GM15510 (cell line): ENCODE measurements around the gene TMEM219.

Experiments
- POLR2A ChIP-seq: IDR thresholded peaks from 3 replicates; pipeline ENCODE4 v1.6.1; 2011; ENCODE audit warnings: borderline replicate concordance; ENCODE audit not compliant: insufficient read length; ENCODE audit errors: extremely low read depth

Gene TMEM219

DNA sequence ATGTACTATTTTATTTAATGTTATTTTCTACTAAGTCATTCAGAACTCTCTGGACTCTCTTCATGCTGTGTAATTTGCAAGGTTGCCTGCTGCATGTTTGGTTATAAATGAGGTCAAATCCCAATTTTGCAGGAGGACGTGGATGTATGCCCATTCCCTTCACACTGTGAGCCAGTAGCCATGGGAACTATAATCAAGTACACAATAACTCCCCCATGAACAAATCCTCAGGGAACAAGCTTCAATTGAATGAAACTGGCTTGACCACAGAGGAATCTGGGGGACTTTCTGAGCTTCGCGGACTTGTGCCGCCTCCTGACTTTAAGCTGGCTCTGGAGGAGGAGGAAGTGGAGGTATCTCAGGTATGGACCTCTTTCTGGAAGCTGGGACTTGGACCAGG is 21.2 kb upstream of the TMEM219 start:
- no peak for TF ChIP-seq POLR2A

DNA sequence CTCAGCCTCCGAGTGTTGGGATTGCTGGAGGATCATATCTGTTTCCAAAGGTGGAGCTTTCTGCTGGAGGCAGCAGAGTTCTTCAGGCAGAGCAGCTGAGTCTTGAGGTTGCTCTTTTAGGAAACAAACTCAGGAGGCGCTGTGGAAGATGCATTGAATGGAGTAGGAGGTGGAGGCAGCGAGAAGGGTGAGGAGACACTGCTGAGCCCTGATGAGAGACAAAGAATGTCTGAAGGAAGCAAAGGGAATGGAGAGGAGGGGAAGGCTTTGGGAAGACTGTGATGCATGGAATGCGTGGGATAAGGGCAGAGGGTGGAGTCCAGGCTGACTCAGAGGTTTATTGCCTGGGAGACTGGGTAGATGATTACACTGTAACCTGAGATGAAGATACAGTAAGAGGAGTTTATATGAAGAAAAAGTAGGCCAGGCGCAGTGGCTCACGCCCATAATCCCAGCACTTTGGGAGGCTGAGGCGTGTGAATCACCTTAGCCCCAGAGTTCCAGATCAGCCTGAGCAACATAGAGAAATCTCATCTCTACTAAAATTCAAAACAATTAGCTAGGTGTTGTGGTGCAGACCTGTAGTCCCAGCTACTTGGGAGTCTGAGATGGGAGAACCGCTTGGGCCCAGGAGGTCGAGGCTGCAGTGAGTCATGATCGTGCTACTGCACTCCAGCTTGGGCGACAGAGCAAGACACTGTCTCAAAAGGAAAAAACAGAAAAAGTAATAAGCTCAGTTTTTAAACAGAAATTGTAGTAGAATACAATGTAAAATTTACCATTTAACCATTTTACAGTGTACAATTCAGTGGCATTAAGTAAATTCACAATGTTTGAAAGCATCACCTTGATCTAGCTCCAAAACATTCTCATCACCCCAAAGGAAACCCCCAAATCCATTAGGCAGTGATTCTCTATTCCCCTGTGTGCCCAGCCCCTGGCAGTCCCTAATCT is 17.8 kb upstream of the TMEM219 start:
- TF ChIP-seq POLR2A, result no peak

DNA sequence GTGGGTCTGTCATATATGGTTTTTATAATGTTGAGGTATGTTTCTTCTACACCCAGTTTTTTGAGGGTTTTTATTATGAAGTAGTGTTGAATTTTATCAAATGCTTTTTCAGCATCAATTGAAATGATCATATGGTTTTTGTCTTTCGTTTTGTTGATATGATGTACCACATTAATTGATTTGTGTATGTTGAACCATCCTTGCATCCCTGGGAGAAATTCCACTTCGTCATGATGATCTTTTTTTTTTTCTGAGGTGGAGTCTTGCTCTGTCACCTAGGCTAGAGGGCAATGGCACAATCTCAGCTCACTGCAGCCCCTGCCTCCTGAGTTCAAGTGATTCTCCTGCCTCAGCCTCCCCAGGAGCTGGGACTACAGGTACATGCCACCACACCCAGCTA is 14.0 kb upstream of the TMEM219 start:
- no peak for TF ChIP-seq POLR2A

DNA sequence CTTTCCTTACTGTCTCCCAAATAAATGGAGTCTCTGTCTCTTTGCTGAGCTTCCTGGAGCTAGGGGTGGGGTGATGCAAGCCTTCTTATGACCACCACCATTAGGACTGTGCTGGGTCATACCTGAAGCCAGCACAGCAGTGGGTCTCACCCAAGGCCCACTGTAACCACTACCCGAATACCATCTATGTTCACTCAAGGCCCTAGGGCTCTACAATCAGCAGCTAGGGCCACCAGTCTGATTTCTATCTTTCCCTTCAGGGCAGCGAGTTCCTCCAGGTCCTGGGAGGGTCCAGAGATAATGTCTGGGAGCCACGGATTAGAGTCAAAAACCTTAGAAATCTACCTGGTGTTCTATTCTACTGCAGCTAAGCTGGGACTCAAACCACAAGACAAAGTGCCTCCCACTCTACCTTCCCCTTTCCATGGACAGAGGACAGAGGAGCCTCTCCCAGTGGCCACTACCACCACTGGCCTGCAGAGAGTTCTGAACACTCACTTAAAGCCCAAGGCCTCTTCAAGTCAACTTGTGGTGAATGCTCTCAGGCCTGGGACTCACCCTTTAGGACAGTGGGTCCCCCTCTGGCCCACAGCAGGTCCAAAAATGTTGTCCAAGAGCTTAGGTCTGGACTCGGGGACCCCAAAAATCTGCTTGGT is 10.9 kb upstream of the TMEM219 start:
- TF ChIP-seq POLR2A, result no peak

DNA sequence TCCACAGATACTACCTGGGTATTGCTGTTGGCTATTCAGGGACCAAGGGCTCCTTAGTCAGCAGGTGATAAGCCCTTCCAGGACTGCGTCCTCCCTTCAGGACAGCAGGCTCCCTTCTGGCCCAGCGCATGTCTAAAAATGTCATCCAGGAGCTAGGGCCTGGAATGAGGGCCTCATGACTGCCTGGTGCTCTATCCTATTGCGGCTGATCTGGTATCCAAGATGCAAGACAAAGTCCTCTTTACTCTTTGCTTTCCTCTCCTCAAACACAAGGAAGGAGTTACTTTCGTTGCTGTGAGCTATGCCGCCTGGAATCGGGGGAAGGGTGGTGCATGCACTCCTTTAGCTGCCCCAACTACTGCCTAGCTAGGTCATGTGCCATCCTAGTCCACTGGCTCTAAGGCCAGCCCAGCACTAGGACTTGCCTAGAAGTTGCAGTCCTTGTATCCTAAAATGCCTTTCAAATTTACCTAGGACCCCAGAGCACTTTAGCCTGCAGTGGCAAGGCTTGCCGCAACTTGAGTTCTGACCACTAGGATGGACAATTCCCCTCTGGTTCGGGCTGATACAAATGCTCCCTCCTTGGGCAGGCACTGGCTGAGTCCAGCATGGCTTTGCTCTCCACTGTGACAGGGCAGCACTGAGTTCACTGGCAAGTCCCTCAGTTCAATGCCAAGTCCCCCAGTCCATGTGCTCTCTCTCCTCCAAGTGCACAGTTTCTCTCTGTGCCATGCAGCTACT is 10.1 kb upstream of the TMEM219 start:
- no peak for TF ChIP-seq POLR2A

DNA sequence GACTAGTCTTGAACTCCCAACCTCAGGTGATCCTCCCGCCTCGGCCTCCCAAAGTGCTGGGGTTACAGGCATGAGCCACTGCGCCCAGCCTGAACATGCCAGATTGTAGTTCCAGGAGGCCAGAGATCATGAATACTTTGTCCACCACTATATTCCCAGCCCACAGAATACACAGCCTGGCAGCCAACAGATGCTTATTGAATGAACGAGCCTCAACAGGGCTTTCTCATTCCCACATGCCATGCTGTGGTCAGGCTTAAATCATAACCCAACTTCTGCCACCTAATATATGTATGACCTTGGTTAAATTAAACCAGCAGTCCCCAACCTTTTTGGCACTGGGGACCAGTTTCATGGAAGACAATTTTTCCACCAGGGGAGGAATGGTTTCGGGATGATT is 3.1 kb upstream of the TMEM219 start:
- TF ChIP-seq POLR2A, result no peak

DNA sequence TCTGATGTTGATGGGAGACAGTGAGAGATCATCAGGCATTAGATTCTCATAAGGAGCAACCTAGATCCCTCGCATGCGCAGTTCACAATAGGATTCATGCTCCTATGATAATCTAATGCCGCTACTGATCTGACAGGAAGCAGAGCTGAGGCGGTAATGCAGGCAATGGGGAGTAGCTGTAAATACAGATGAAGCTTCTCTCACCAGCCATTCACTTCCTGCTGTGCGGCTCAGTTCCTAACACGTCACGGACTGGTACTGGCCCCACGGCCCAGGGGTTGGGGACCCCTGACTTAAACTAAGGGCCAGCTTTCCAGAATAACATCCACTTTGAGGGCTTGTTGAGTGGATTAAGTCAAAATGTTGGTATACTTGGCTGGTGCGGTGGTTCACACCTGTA is 2.6 kb upstream of the TMEM219 start:
- no peak for TF ChIP-seq POLR2A

DNA sequence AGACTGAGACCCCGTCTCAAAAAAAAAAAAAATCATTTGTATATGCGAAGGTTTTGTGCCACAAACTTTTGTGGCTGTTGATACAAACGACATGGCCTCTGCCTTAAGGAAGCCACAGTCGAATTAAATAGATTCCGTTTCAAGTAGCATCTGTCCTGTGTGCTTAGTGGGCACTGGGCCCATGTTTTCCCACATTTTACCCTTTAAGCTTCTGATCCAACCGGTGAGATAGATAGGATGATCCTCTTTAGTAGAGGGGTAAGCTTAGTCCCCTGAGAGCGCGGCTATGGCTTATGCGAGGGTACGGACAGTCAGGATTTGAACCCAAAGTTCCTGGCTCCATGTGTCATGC is 776 bp upstream of the TMEM219 start:
- no peak for TF ChIP-seq POLR2A

DNA sequence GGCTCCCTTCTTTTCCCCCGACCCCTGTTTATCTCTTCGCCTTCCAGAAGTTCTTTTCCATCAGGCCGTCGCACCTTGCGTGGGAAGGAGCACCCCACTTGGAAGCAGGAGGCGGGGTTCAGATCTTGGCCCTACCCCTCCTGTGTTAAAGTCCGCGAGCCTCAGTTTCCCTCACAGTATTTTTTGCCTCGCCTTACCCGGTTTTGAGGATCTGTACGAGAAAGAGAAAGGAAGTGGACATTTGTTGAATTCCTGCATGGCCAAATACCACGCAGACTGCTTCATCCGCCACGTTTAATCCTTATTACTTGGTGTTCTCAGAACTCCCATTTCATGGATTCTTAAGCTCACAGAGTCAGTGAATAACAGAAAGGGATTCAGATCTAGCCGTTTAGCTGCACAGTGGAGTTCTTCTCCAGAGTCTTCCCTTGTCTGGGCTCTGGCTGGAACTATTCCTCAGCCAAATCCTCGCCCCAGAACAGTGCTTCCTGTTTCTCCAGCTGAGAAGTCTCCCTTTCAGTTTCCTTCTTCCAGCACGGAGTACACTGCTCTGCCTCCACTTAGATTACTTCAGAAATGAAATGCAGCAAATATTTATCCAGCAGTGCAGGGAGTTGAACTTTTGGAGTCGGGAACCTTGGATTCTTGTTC is 590 bp downstream of the TMEM219 start:
- TF ChIP-seq POLR2A, result no peak

DNA sequence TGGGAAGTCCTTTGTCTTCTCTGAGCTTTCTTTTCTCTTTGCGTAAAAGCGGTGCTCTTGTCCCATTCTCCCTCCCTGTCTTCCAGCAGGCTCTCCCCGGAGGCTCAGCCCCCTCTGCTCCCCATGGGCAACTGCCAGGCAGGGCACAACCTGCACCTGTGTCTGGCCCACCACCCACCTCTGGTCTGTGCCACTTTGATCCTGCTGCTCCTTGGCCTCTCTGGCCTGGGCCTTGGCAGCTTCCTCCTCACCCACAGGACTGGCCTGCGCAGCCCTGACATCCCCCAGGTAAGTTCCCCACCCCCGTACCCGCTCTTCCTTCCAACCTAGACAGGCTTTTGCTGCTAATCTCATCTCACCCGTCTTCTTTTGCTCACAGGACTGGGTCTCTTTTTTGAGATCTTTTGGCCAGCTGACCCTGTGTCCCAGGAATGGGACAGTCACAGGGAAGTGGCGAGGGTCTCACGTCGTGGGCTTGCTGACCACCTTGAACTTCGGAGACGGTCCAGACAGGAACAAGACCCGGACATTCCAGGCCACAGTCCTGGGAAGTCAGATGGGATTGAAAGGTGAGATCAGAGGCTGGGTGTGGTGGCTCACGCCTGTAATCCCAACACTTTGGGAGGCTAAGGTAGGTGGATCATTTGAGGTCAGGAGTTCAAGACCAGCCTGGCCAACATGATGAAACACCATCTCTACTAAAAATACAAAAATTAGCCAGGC is 1.3 kb downstream of the TMEM219 start:
- TF ChIP-seq POLR2A, result no peak

DNA sequence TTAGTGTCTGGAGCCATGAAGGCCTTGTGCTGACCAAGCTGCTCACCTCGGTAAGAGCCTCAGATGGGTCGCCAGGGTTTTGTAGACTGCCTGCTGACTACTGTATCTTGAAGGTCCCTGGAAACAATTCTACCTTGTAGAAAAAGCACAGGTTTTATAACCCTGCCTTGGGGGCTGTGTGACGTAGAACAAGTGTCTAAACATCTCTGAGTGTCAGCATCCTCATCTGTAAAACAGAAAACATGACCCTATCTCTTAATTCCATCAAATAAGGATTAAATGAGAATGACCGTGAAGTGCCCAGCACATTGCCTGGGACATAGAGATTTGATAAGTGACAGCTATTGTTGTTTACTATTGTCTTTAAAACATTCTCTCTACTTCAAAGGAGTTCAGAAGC is 6.3 kb downstream of the TMEM219 start:
- no peak for TF ChIP-seq POLR2A

DNA sequence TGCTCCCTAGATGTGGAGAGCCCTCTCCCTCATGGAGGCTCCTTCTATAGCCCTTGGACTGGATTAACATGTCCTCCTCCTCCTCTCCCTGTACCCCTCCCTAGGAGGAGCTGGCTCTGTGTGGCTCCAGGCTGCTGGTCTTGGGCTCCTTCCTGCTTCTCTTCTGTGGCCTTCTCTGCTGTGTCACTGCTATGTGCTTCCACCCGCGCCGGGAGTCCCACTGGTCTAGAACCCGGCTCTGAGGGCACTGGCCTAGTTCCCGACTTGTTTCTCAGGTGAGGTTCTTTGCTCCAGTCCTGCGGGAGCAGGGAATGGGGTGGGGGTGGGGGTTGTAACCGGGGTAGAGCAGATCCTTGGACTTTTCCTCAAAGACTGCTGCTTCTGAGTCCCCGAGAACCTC is 9.4 kb downstream of the TMEM219 start:
- no peak for TF ChIP-seq POLR2A

DNA sequence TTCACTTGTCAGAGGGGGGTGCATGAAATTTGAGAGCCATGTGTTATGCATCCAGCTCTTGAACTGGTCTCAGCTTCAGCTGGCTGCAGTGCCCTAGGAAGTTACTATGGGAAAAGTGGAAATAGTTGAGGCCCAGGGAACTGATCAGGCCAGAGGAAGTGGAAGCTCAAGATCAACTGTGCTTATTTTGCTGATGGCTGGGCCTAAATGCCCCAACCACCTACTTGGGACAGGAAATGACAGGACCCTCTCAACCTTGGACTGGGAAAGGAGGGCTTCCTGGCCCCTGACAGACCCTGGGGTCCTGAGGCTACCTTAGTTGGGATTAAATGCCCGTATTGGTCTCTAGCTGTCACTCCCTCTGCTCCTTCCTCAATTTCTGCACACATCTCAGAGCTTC is 10.6 kb downstream of the TMEM219 start:
- no peak for TF ChIP-seq POLR2A

DNA sequence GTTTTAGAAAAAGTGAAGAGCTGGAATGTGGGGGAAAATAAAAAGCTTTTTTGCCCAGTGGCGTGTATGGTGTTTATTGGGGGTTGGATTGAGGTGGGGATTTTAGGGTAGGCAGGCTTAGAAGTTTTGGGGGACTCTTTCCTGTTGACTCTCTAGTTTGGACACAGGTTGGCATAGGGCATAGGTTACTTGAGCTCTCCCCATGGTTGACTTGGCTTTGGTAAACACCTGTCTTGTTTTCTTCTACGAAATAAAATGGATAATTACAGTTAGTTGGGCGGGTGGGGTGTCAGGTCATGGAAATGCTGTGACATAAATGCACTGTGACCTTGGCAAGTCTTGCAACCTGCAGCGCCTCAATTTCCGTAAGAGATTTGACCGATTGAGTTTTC is 11.1 kb downstream of the TMEM219 start:
- no peak for TF ChIP-seq POLR2A
